Endothelial cell (in vitro differentiated cells): Measurements from ENCODE around the gene NINJ1. TPM values are rescaled to one million over a fixed set of nuclear protein-coding genes. Genes with fewer than 3 reads are reported as not detected.

ENCODE experiments used
- DNase-seq: peaks from one replicate; pipeline ENCODE4 v3.0.0; 2021; ENCODE audit warnings: low spot score
- H3K27ac Mint-ChIP-seq: one replicate; pipeline ENCODE4 v1.8.0; 2021; ENCODE audit warnings: mixed read lengths, inconsistent platforms; ENCODE audit not compliant: unreplicated experiment
- H3K27me3 Mint-ChIP-seq: one replicate; pipeline ENCODE4 v1.8.0; 2021; ENCODE audit warnings: mild to moderate bottlenecking, moderate library complexity, mixed read lengths, inconsistent platforms; ENCODE audit not compliant: unreplicated experiment
- H3K36me3 Mint-ChIP-seq: one replicate; pipeline ENCODE4 v1.8.0; 2021; ENCODE audit warnings: mild to moderate bottlenecking, low read depth, mixed read lengths, inconsistent platforms; ENCODE audit not compliant: unreplicated experiment
- H3K4me1 Mint-ChIP-seq: one replicate; pipeline ENCODE4 v1.8.0; 2021; ENCODE audit warnings: mild to moderate bottlenecking, mixed read lengths, inconsistent platforms; ENCODE audit not compliant: unreplicated experiment
- H3K4me3 Mint-ChIP-seq: one replicate; pipeline ENCODE4 v1.8.0; 2021; ENCODE audit warnings: mild to moderate bottlenecking, mixed read lengths, inconsistent platforms; ENCODE audit not compliant: unreplicated experiment
- H3K9me3 Mint-ChIP-seq: one replicate; pipeline ENCODE4 v1.8.0; 2021; ENCODE audit warnings: mixed read lengths, inconsistent platforms; ENCODE audit not compliant: unreplicated experiment
- CTCF ChIP-seq: fragments of 200-600 bp; sonication (generic); IDR thresholded peaks from one replicate; pipeline ENCODE4 v1.5.0; 2021; ENCODE audit warnings: antibody characterized with exemption; ENCODE audit not compliant: unreplicated experiment
- total RNA-seq: library from RNA; stranded (reverse); fragmentation: NEBNext Ultra II Directional; extraction: Animal tissue kit (Norgen Biotek cat#: 25700); gene quantifications from one replicate; pipeline ENCODE4 v1.2.1, GENCODE V29; 2021; ENCODE audit not compliant: unreplicated experiment

Gene NINJ1
- total RNA-seq, 1 donor from 2014 or later, result 34.2 TPM

- no peak overlapping the region for H3K4me3 Mint-ChIP-seq
- no peaks in the 10 kb centered on the region for H3K4me1 Mint-ChIP-seq
- H3K27ac Mint-ChIP-seq, result no peak overlapping the region
- no peaks in the 10 kb centered on the region for H3K36me3 Mint-ChIP-seq
- peaks cover 5% of the 10 kb centered on the region for H3K27me3 Mint-ChIP-seq
- no peak for DNase-seq
- H3K9me3 Mint-ChIP-seq, result no peaks in the 10 kb centered on the region
- no peak for TF ChIP-seq CTCF
Observed at GRCh38 chr9:93169444-93169843, 35.4 kb upstream of the NINJ1 start.

- no peak for DNase-seq
- no peak overlapping the region for H3K4me3 Mint-ChIP-seq
- no peaks in the 10 kb centered on the region for H3K36me3 Mint-ChIP-seq
- H3K9me3 Mint-ChIP-seq, result no peaks in the 10 kb centered on the region
- no peak overlapping the region for H3K27ac Mint-ChIP-seq
- H3K27me3 Mint-ChIP-seq, result peaks cover 2% of the 10 kb centered on the region
- no peaks in the 10 kb centered on the region for H3K4me1 Mint-ChIP-seq
- no peak for TF ChIP-seq CTCF
Observed at GRCh38 chr9:93168581-93168980, 34.5 kb upstream of the NINJ1 start.

- H3K9me3 Mint-ChIP-seq, result no peaks in the 10 kb centered on the region
- no peaks in the 10 kb centered on the region for H3K36me3 Mint-ChIP-seq
- H3K4me1 Mint-ChIP-seq, result no peaks in the 10 kb centered on the region
- H3K4me3 Mint-ChIP-seq, result no peak overlapping the region
- TF ChIP-seq CTCF, result no peak
- no peak for DNase-seq
- H3K27ac Mint-ChIP-seq, result no peak overlapping the region
- peaks cover 2% of the 10 kb centered on the region for H3K27me3 Mint-ChIP-seq
Observed at GRCh38 chr9:93167838-93168237, 33.8 kb upstream of the NINJ1 start.

- Mint-ChIP-seq H3K9me3 (no peaks in the 10 kb centered on the region), H3K4me1 (no peaks in the 10 kb centered on the region), H3K36me3 (no peaks in the 10 kb centered on the region), H3K27ac (no peak overlapping the region), H3K27me3 (peaks cover 2% of the 10 kb centered on the region), H3K4me3 (no peak overlapping the region)
- DNase-seq, result no peak
- TF ChIP-seq CTCF, result no peak
Observed at GRCh38 chr9:93167185-93167584, 33.1 kb upstream of the NINJ1 start.

- DNase-seq, result no peak
- H3K4me1 Mint-ChIP-seq, result no peaks in the 10 kb centered on the region
- TF ChIP-seq CTCF, result no peak
- H3K4me3 Mint-ChIP-seq, result no peak overlapping the region
- no peaks in the 10 kb centered on the region for H3K36me3 Mint-ChIP-seq
- H3K27ac Mint-ChIP-seq, result no peak overlapping the region
- no peaks in the 10 kb centered on the region for H3K9me3 Mint-ChIP-seq
- H3K27me3 Mint-ChIP-seq, result peaks cover 2% of the 10 kb centered on the region
Observed at GRCh38 chr9:93166699-93167098, 32.6 kb upstream of the NINJ1 start.
